NCI-H2029 treated with DMSO at 0.1 percent for 48 hours (cell line): ENCODE data around the gene CD300LB.
"Not testable (repeated sequence)": the region's sequence is repeated elsewhere in the genome, so short reads cannot be mapped to it uniquely, and the experiment has no call there.

Experiments used
- DNase-seq: peaks from one replicate; lab custom pipeline; 2025; lab: John Stamatoyannopoulos, UW

The CD300LB gene

GRCh38 chr17:74525781-74526288 lies 5.4 kb downstream of the CD300LB start:
- no peak for DNase-seq

DNA sequence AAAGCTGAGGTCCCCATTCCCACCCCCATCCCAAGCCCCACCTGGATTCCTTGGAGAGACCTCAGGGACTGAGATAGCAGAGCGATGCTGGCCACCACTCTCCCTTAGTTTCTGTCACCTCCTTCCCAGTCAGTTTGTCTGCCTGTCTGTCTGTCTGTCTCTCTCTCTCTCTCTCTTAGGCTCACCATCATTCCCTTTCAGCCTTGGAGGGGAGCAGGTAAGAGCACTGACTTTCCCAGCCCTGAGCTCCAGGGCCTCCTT lies 5.9 kb downstream of the CD300LB start:
- no peak for DNase-seq

DNA sequence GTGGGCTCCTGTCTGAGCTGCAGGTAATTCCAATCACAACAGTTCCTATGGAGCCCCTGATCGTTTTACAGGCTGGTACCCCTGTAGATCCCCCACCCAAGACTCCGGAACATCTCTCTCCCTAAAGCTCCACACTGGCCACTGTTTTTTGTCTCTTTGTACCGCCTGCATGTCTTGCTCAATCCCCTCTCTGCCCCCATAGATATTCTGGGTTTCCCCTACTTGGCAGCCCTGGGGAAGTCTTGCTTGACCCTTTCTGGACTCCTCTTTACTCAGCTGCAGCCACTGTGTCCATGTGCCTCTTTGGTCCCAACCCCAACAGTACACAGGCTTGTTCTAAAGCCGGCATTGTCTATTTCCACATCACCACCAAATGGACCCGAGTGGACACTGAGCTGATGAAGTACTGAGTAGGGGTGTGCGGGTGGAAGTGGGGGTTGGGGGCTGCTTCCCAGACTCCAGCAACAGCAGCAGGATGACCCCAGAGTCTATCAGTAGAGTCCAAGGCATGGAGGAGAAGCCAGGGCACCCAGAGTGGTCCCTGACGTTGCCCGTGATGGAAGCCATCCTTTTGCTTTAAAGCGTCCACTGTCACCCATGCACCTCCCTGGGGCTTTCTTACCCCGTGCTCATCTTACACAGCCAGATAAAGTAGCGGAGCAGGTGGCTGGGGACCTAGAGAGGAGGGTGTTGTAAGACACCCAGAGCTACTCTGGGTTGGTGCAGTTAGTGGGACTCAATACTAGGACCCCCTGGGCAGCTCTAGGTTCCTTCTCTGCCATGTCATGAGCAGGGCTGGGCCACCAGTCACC lies 6.4 kb downstream of the CD300LB start:
- no peak for DNase-seq

DNA sequence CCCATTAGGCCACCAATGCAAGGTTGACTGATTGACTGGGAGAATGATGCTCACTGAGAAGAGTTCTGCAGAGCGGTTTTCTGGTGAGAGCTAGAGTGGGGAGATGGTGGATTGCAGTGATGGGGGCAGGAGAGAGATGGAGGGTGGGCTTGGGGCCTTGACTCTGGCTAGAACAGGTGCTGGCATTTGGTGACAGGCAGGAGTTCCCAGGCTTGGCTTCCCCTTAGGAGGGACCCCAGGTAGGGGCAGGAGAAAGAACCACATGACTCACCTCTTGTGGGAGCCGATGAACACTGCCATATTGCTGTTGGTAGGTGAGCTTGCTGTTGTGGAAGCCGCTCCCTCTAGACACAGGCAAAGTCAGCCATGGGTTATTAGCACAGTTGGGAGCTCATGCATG lies 8.0 kb downstream of the CD300LB start:
- DNase-seq: no peak

DNA sequence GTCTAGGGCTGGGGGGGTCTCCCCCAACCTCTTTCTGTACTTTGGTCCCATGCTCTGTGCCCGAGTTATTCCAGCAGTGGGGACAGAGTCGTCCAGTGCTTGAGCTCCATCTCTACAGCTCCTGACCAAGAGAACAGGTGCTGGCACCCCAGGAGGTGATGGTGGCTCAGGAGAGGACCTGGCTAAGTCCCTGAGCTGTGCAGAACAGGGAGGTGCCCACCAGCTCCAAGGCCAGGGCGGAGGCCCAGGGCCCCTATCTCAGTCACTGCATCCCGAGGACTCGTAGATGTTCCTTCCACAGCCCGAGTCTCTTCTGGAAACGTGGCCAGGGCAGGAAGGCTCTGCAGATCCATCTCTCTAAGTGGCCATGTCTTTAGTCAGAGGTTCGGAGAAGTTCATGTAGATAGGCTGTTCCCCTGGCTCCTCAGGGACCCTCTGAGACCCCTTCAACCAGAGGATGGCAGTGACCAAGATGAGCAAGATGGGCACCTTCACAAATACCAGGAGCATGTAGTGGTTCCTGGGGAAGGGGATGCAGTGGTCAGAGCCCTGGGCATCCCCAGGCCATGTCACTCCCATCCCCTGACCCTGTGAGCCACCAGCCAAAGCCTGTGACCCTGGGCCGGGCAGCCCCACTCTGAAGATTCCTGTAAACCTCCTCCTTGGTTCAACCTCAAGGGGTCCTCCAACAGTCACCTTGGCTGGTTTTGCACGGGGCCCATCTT lies 8.7 kb downstream of the CD300LB start:
- DNase-seq: no peak

GRCh38 chr17:74521701-74522201 lies 9.5 kb downstream of the CD300LB start:
- DNase-seq: no peak

GRCh38 chr17:74520790-74521480 lies 10.3 kb downstream of the CD300LB start:
- DNase-seq: no peak

- DNase-seq: no peak
Measured at GRCh38 chr17:74520016-74520434, 11.2 kb downstream of the CD300LB start.

DNA sequence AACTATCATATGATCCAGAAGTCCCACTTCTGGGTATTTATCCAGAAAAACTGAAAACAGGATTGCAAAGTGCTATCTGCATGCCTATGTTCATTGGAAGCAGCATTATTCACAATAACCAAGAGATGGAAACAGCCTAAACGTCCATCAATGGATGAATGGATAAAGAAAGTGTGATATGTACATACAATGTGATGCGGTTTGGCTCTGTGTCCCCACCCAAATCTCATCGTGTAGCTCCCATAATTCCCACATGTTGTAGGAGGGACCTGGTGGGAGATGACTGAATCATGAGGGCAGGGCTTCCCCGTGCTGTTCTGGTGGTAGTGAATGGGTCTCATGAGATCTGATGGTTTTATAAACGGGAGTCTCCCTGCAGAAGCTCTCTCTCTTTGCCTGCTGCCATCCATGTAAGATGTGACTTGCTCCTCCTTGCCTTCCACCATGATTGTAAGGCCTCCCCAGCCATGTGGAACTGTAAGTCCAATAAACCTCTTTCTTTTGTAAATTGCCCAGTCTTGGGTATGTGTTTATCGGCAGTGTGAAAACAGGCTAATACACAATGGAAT lies 12.8 kb downstream of the CD300LB start:
- not testable (repeated sequence) for DNase-seq

DNA sequence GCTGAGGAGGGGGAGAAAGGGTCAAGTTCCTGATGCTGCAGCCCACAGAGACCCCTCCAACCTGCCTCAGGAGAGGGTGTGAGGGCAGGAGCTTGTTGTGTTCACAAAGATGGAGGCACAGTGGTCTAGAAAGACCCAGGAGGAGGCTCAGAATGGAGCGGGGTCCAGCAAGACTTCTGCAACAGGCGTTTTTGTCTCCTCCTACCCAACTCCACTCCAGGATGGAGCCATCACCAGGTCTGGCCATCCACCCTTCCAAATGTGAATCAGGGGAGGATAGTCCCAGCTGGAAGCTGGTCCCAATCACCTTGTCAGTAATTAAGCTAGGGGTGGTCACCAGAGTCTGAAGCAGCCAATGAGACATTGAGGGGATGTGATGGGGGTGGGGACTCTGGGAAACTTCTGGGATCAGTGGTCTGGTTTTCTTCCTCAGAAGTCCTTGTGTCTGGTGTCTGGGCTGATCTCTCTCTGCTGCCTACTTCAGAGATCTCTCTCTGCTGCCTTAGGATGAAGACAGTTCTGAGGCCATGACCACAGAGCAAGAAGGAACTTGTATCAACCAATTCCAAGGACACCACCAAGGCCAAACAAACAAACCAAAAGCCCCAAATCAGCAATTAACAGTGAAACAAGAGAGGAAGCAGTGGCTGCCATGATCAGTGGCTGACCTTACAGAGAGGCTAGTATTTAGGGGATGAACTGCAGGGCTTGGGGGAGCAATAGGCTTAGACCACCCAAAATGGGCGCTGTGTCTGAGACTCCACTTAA lies 14.5 kb downstream of the CD300LB start:
- no peak for DNase-seq

- DNase-seq: no peak
Measured at GRCh38 chr17:74515941-74516340, 15.3 kb downstream of the CD300LB start.

- no peak for DNase-seq
Measured at GRCh38 chr17:74514632-74515334, 16.5 kb downstream of the CD300LB start.

DNA sequence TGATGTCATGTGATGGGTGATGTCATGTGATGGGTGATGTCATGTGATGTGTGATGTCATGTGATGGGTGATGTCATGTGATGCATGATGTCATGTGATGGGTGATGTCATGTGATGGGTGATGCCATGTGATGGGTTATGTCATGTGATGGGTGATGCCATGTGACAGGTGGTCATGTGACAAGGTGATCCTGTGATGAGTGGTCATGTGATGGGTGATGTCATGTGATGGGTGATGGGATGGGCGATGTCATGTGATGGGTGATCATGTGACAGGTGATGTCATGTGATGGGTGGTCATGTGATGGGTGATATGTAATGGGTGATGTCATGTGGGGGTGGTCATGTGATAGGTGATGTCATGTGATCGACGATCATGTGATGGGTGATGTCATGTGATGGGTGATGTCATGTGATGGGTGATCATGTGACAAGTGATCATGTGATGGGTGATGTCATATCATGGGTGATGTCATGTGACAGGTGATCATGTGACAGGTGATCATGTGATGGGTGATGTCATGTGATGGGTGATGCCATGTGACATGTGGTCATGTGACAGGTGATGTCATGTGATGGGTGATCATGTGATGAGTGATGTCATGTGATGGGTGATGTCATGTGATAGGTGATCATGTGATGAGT lies 17.2 kb downstream of the CD300LB start:
- no peak for DNase-seq

GRCh38 chr17:74512624-74513091 lies 18.6 kb downstream of the CD300LB start:
- no peak for DNase-seq

- peak; percentile 34 for DNase-seq
Measured at GRCh38 chr17:74512036-74512435, 19.2 kb downstream of the CD300LB start.

- DNase-seq: no peak
Measured at GRCh38 chr17:74508156-74508555, 23.1 kb downstream of the CD300LB start.

GRCh38 chr17:74503949-74504348 lies 27.3 kb downstream of the CD300LB start:
- not testable (repeated sequence) for DNase-seq

GRCh38 chr17:74502861-74503260 lies 28.4 kb downstream of the CD300LB start:
- no peak for DNase-seq

DNA sequence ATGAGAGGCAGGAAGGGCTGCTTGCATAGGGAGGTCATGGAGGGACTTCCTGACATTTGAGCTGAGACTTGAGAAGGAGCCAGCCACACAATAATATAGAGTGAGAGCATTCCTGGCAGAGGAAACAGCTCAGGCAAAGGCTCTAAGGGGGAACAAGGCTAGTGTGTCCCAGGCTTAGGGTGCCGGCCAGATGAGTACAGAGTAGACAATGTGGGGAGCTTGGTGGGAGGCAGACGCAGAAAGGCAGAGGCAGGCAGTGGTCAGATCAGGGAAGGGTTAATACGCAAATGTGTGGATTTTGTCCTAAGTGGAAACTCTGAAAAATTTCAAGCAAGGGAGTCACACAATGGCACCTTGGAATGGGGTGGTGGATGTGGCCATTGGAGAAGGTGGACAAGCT lies 31.3 kb downstream of the CD300LB start:
- no peak for DNase-seq

GRCh38 chr17:74497471-74497870 lies 33.8 kb downstream of the CD300LB start:
- DNase-seq: no peak
